Mesendoderm (in vitro differentiated cells): Measurements from ENCODE around the gene RPS6KA4.

Experiments used
- DNase-seq: peaks from one replicate; pipeline ENCODE4 v3.0.0; 2013
- H2AK5ac ChIP-seq: 2 replicates; pipeline ENCODE4 v1.6.1; 2013; ENCODE audit warnings: low read length, inconsistent platforms
- H2BK120ac ChIP-seq: 2 replicates; pipeline ENCODE4 v1.6.1; 2013; ENCODE audit warnings: low read depth, mild to moderate bottlenecking, low read length, moderate library complexity, mixed read lengths
- H2BK15ac ChIP-seq: replicated peaks from 2 replicates; pipeline ENCODE4 v1.6.1; 2013; ENCODE audit warnings: low read depth, mild to moderate bottlenecking, moderate library complexity
- H2BK5ac ChIP-seq: 2 replicates; pipeline ENCODE4 v1.6.1; 2013; ENCODE audit warnings: low read length, inconsistent platforms
- H3K18ac ChIP-seq: 2 replicates; pipeline ENCODE4 v1.6.1; 2013; ENCODE audit warnings: mild to moderate bottlenecking, low read length, mixed read lengths
- H3K23ac ChIP-seq: one replicate; pipeline ENCODE4 v1.6.1; 2013; ENCODE audit warnings: low read length
- H3K27ac ChIP-seq: 2 replicates; pipeline ENCODE4 v1.5.1; 2013; ENCODE audit warnings: low read depth, mild to moderate bottlenecking, inconsistent platforms, low read length, moderate library complexity
- H3K27me3 ChIP-seq: 2 replicates; pipeline ENCODE4 v1.6.1; 2013; ENCODE audit warnings: low read length, control low read depth, mild to moderate bottlenecking, inconsistent platforms; ENCODE audit not compliant: insufficient read depth, poor library complexity
- H3K36me3 ChIP-seq: 2 replicates; pipeline ENCODE4 v1.6.1; 2013; ENCODE audit warnings: low read length, inconsistent platforms; ENCODE audit not compliant: control insufficient read depth, insufficient read depth
- H3K4ac ChIP-seq: one replicate; pipeline ENCODE4 v1.6.1; 2013; ENCODE audit warnings: low read depth, mild to moderate bottlenecking, low read length, moderate library complexity
- H3K4me1 ChIP-seq: 2 replicates; pipeline ENCODE4 v1.6.1; 2013; ENCODE audit warnings: low read depth, low read length, inconsistent platforms; ENCODE audit not compliant: control insufficient read depth
- H3K4me2 ChIP-seq: 2 replicates; pipeline ENCODE4 v1.6.1; 2013; ENCODE audit warnings: low read length
- H3K4me3 ChIP-seq: 2 replicates; pipeline ENCODE4 v1.5.1; 2013; ENCODE audit warnings: mild to moderate bottlenecking, low read length
- H3K56ac ChIP-seq: one replicate; pipeline ENCODE4 v1.6.1; 2013; ENCODE audit warnings: low read length
- H3K79me1 ChIP-seq: 2 replicates; pipeline ENCODE4 v1.6.1; 2013; ENCODE audit warnings: low read length, inconsistent platforms
- H3K79me2 ChIP-seq: 2 replicates; pipeline ENCODE4 v1.6.1; 2013; ENCODE audit warnings: mild to moderate bottlenecking, low read length; ENCODE audit not compliant: control insufficient read depth, insufficient read depth
- H3K9ac ChIP-seq: 2 replicates; pipeline ENCODE4 v1.6.1; 2013; ENCODE audit warnings: low read length, inconsistent platforms
- H4K5ac ChIP-seq: one replicate; pipeline ENCODE4 v1.6.1; 2013; ENCODE audit warnings: low read length
- H4K8ac ChIP-seq: one replicate; pipeline ENCODE4 v1.6.1; 2013; ENCODE audit warnings: low read depth, mild to moderate bottlenecking, control low read depth, low read length, moderate library complexity
- WGBS: extraction: QIAGEN DNeasy Blood & Tissue Kit; methylation state at CpG from one replicate; pipeline ENCODE4 v1.1.7; 2013; ENCODE audit warnings: low lambda C conversion rate, missing lambda C conversion rate; ENCODE audit not compliant: insufficient coverage; ENCODE audit errors: extremely low coverage; 5-methylcytosine and 5-hydroxymethylcytosine counted together

Gene RPS6KA4

GRCh38 chr11:64342869-64343745 lies 15.9 kb upstream of the RPS6KA4 start:
- Histone ChIP-seq H3K27me3 (no peaks in the 10 kb centered on the region), H2BK15ac (no peak overlapping the region), H3K9ac (no peak overlapping the region), H3K79me2 (no peaks in the 10 kb centered on the region), H3K4ac (no peak overlapping the region), H3K79me1 (no peaks in the 10 kb centered on the region), H4K8ac (no peak overlapping the region), H3K4me3 (no peak overlapping the region), H2AK5ac (no peak overlapping the region), H2BK120ac (no peak overlapping the region), H2BK5ac (no peak overlapping the region), H3K4me2 (no peak overlapping the region), H3K4me1 (peaks cover 5% of the 10 kb centered on the region), H4K5ac (no peak overlapping the region), H3K23ac (no peak overlapping the region), H3K36me3 (no peaks in the 10 kb centered on the region), H3K18ac (no peak overlapping the region), H3K56ac (no peak overlapping the region), H3K27ac (no peak overlapping the region)
- DNase-seq: no peak
- WGBS: no CpG with 5 or more reads among the region's 29 CpGs

GRCh38 chr11:64343767-64344559 lies 15.0 kb upstream of the RPS6KA4 start:
- Histone ChIP-seq H3K27me3 (no peaks in the 10 kb centered on the region), H3K9ac (no peak overlapping the region), H3K4ac (no peak overlapping the region), H3K4me2 (no peak overlapping the region), H3K27ac (no peak overlapping the region), H3K18ac (no peak overlapping the region), H2BK5ac (no peak overlapping the region), H3K79me2 (no peaks in the 10 kb centered on the region), H2BK120ac (no peak overlapping the region), H4K8ac (no peak overlapping the region), H2BK15ac (no peak overlapping the region), H3K23ac (no peak overlapping the region), H3K79me1 (no peaks in the 10 kb centered on the region), H4K5ac (no peak overlapping the region), H3K4me1 (peaks cover 5% of the 10 kb centered on the region), H3K56ac (no peak overlapping the region), H3K36me3 (no peaks in the 10 kb centered on the region), H3K4me3 (no peak overlapping the region), H2AK5ac (no peak overlapping the region)
- no peak for DNase-seq
- no CpG with 5 or more reads among the region's 18 CpGs for WGBS

GRCh38 chr11:64344787-64345186 lies 14.2 kb upstream of the RPS6KA4 start:
- Histone ChIP-seq H3K36me3 (no peaks in the 10 kb centered on the region), H3K27ac (no peak overlapping the region), H4K5ac (no peak overlapping the region), H3K56ac (no peak overlapping the region), H3K4me3 (no peak overlapping the region), H3K18ac (no peak overlapping the region), H3K79me2 (no peaks in the 10 kb centered on the region), H4K8ac (no peak overlapping the region), H3K23ac (no peak overlapping the region), H2BK15ac (no peak overlapping the region), H3K4ac (no peak overlapping the region), H3K4me2 (no peak overlapping the region), H2AK5ac (no peak overlapping the region), H3K79me1 (no peaks in the 10 kb centered on the region), H3K9ac (no peak overlapping the region), H3K4me1 (peaks cover 5% of the 10 kb centered on the region), H3K27me3 (no peaks in the 10 kb centered on the region), H2BK120ac (no peak overlapping the region), H2BK5ac (no peak overlapping the region)
- no peak for DNase-seq
- no CpG with 5 or more reads among the region's 28 CpGs for WGBS

GRCh38 chr11:64347193-64347867 lies 11.6 kb upstream of the RPS6KA4 start:
- no peaks in the 10 kb centered on the region for H3K79me1 ChIP-seq
- no peak for DNase-seq
- H2BK15ac ChIP-seq: no peak overlapping the region
- H3K36me3 ChIP-seq: no peaks in the 10 kb centered on the region
- H3K4me1 ChIP-seq: no peaks in the 10 kb centered on the region
- no peak overlapping the region for H3K9ac ChIP-seq
- no peak overlapping the region for H3K4me2 ChIP-seq
- H3K18ac ChIP-seq: no peak overlapping the region
- no peak overlapping the region for H3K4me3 ChIP-seq
- H3K23ac ChIP-seq: no peak overlapping the region
- H4K8ac ChIP-seq: no peak overlapping the region
- no peak overlapping the region for H3K27ac ChIP-seq
- H4K5ac ChIP-seq: no peak overlapping the region
- no CpG with 5 or more reads among the region's 12 CpGs for WGBS
- no peak overlapping the region for H2BK5ac ChIP-seq
- no peak overlapping the region for H2BK120ac ChIP-seq
- H3K56ac ChIP-seq: no peak overlapping the region
- H2AK5ac ChIP-seq: no peak overlapping the region
- H3K27me3 ChIP-seq: no peaks in the 10 kb centered on the region
- H3K79me2 ChIP-seq: no peaks in the 10 kb centered on the region
- H3K4ac ChIP-seq: no peak overlapping the region

GRCh38 chr11:64348383-64349024 lies 10.5 kb upstream of the RPS6KA4 start:
- H3K4me3 ChIP-seq: no peak overlapping the region
- peak; percentile 54 for DNase-seq
- H4K8ac ChIP-seq: no peak overlapping the region
- no peak overlapping the region for H3K18ac ChIP-seq
- H3K79me2 ChIP-seq: no peaks in the 10 kb centered on the region
- no peaks in the 10 kb centered on the region for H3K4me1 ChIP-seq
- H2BK5ac ChIP-seq: no peak overlapping the region
- H2BK120ac ChIP-seq: no peak overlapping the region
- H3K56ac ChIP-seq: no peak overlapping the region
- H3K23ac ChIP-seq: no peak overlapping the region
- no peak overlapping the region for H2AK5ac ChIP-seq
- H3K79me1 ChIP-seq: no peaks in the 10 kb centered on the region
- H3K27ac ChIP-seq: no peak overlapping the region
- no CpG with 5 or more reads among the region's 14 CpGs for WGBS
- no peak overlapping the region for H3K9ac ChIP-seq
- no peaks in the 10 kb centered on the region for H3K27me3 ChIP-seq
- H4K5ac ChIP-seq: no peak overlapping the region
- H3K36me3 ChIP-seq: no peaks in the 10 kb centered on the region
- H3K4me2 ChIP-seq: no peak overlapping the region
- no peak overlapping the region for H3K4ac ChIP-seq
- H2BK15ac ChIP-seq: no peak overlapping the region
